HG03521 (cell line): ENCODE data around the gene KCNK16.
"Not testable (repeated sequence)": the region's sequence is repeated elsewhere in the genome, so short reads cannot be mapped to it uniquely, and the experiment has no call there.

Source experiments
- ATAC-seq: cut with Tn5 transposase; IDR thresholded peaks from one replicate; pipeline ENCODE4 v1.9.1; 2021; ENCODE audit warnings: mild to moderate bottlenecking, moderate library complexity; ENCODE audit not compliant: unreplicated experiment

Gene KCNK16

DNA sequence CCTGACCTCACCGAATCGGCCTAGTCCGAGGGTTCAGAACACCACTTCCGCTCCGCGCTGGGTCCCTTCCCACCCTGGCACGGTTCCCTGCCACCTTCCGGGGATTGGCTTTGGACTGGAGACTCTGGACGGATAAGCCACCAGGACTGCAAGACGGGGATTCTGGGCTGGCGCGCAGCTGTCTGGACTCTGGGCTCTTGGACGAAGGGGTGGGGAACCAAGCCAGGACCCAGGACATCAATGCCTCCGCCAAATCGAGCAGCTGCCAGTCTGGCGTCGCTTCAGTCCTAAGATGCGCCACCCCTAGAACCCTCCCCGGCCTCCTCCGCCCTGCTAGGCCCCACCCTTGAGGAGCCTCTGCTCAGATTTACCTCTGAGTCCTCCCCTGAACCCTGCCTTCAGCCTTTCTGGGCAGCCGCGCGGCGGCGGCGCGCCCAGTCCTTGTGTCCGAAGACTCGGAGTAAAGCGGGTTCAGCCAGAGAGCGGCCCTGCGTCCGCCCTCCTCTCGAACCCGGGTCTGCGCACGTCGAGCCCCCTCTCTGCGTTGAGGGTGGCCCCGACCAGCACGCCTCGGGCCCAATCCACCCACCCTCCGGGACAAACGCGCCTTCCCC, 9.5 kb downstream of the KCNK16 start:
- no peak for ATAC-seq

DNA sequence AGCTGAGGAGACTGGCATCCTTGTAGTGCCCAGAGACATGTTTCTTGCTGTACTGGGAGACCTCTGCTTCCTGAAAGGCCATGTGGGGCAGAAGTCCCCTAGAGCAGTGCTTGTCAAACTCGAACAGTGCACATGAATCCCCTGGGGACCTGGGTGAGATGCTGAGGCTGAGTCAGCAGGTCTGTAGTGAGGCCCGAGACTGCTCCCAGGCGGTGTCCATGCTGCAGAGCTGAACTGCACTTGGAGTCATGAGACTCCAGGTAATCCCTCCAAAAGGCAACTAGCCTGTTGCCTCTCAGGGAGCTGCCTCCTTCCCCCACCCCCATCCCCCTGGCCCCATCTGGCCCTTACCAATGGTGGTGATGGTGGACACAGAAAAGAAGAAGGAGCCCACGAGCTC, 12.0 kb downstream of the KCNK16 start:
- ATAC-seq, result no peak

DNA sequence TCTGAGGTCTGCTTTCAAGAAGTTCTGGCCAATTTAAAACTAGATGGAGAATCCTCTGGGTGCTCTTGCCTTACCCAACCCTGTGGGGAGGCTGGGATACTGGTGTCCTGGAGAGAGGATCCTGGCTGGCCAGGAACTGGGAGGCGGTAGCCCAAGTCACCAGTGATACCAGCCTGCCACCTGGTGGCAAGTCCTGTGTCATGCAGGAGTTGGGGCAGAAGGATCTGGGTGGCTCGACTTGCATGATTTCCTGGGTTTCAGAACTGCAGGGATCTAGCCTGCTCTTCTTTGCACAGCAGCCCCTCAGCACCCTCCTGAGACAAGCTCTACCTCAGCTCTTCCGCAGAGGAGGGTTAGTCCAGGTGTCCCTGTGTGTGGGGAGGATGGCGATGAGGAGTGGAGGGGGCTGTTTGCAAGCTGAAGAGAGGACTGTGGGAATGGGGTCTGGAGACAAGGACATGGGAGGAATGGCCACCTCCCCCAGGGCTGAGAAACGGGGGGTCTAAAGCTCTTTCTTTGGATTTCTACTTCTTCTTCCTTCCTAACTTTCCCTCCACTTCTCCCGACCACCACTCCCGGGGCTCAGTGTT, 12.5 kb downstream of the KCNK16 start:
- ATAC-seq, result no peak

DNA sequence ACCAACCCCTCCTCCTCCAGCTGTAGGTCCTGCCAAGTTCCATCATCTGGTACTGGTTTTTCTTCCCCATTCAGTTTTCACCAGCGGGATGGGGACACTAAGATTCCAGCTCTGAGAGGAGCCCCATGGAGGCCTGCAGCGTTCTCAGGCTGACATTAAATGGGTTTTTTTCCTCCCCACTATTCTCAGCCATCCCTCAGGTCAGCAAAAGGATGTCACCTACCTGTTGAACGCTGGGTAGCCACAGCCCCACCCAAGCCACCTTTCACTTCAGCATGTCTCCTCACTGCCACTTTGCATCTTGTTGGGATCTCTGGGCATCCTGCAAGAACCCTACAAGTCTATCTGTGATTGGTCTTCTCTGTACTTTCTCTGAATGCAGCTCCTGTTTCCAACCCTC, 15.0 kb downstream of the KCNK16 start:
- ATAC-seq, result no peak

DNA sequence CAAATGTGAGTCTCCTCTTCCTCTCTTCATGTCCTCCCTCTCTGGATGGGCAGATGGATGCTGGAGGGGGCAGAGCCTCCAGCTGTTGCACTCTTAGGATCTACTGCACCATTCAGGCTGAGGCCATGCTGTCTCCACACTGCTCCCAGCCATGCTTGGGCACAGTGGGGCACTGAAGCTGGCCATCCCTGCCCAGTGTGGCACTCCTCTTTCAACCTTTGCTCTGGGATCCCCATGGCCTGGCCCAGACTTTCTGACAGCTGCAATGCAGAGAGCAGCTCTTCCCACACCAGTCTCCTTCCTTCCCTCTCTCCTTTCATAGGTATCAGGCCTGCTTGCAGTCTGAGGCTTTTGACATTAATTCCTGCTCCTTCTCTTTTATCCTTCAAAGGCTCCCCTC, 17.6 kb downstream of the KCNK16 start:
- ATAC-seq, result no peak

DNA sequence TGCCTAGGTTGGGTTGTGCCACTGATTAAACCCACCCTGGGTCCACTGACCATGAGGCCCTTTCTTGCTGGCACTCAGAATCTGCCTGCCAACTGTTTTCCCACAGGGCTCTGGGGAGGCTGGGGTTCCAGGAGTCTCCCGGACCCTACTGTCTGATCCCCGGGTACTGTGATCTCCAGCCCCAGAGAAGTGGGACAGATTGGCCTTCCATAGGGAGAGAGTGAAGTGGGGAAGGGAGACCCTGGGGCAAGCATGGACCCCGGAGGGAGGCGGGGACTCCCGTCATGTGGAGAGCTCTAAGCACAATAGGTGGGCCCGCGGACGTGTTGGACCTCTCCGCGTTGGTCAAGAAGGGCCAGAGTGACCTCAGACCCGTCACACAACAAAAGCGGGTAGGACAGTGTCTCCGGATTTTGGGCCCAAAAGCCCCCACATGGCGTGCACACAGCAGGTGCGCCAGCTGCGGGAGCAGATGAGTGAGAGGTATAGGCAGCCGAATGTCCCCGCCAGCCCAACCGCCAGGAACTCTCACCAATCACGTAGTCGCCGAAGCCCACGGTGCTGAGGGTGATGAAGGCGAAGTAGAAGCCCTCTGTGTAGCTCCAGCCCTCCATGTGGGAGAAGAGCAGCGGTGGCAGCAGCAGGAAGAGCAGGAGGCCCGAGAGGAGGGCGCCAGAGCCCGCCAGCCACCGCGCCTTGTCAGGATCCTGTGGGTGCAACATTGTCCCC, 18.9 kb downstream of the KCNK16 start:
- ATAC-seq, result no peak

DNA sequence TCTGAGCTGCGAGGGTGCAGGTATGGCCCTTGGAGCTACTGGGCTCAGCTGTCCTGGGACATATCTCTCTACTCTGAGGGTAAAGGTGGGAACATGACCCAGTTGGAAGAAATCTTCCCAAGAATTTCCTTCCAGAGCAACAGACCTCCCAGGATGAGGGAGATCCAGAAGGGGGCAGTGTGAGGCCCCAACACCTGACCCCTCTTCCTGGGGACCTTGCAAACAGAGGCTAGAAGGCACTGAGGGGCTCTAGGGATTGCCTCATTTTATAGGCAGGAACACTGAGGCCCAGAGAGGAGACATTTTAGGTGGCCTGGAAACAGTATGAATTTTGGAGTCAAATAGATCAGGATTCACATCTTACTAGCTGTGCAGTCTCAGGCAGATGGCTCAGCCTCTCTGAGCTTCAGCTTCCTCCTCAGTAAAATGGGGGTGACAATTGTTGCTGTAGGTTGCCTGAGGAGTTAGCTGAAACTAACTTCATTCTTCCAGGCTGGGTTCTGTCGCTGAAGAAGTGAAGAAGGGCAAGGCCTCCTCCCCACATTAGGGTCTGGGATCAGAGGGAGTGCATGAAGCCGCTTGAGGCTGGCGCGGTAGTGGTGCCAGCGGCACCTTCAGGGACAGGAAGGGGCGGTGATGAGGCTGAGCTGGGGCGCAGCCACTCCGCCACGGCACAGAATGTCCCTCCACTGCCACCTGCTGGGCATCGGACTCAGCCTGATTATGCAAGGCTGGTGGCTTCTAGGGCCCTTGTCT, 19.7 kb downstream of the KCNK16 start:
- peak; percentile 85 for ATAC-seq

DNA sequence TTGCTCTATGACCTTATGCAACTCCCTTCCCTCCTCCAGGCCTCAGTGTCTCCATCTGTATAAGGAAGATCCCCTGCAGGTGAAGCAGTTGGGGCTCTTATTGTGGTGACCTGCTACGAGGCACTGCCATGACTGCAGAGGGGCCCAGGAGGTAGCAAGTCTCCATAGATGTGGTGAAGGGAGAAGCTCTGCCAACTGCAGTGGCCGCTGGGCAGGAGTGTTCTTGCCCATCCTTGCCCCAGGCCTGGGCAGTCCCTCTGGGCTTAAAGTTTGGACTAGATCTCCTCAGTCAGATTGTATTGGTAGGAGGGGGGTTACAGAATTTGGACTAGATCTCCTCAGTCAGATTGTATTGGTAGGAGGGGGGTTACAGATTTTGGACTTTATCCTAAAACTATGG, 20.5 kb downstream of the KCNK16 start:
- ATAC-seq, result no peak

DNA sequence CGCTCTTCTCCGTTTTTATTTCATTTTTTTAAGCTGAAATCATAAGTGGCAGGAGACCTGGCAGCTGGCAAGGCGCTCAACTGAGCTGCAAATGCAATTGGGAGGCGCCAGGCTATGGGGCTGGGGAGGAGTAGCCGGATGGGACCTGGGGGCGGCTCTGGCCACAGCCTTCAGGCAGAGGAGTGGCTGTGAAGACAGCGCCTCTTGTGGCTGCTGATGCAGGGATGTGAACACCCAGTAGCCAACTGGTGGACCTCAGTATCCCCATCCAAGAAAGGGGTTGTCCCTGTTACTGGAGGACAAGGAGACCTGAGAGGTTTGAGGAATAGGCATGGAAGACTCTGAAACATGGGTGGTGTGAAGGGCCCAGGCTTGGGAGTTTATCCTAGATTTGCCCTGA, 20.9 kb downstream of the KCNK16 start:
- no peak for ATAC-seq

DNA sequence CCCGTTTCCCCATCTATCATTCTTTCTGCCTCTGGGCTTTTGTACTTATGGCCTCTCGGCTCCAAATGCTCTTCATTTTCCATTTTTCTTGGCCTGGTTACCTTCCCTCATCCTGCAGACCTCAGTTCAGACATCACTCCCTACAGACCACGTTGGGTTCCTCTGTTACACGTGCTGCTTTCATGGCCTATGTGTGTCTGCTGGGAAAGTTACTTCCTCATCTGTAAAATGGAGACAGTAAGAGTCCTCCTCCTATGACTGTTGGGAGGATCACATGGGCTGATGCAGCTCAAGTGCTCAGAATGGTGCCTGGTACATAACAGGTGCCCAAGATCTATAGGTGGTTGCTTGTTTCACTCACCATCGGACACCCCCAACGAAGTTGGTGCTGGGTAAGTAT, 21.8 kb downstream of the KCNK16 start:
- ATAC-seq, result no peak

DNA sequence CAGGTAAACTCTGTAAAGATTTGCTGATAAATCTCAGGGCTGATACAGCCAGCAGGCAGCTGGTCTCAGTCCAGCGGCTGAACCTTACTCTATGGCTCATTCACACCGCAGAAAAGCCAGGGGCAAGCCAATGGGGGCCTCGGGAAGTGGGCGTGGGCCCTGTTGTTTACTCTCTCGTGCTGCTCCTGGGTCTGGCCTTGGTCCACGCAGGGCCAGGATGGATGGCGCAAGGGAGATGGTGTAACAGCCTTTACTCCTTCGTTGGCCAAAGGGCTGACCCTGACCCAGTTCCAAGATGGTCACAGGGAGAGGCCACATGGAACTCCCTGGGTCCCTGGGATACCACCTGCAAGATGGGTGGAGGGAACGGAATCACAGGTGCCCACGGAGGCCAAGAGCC, 24.4 kb downstream of the KCNK16 start:
- no peak for ATAC-seq

DNA sequence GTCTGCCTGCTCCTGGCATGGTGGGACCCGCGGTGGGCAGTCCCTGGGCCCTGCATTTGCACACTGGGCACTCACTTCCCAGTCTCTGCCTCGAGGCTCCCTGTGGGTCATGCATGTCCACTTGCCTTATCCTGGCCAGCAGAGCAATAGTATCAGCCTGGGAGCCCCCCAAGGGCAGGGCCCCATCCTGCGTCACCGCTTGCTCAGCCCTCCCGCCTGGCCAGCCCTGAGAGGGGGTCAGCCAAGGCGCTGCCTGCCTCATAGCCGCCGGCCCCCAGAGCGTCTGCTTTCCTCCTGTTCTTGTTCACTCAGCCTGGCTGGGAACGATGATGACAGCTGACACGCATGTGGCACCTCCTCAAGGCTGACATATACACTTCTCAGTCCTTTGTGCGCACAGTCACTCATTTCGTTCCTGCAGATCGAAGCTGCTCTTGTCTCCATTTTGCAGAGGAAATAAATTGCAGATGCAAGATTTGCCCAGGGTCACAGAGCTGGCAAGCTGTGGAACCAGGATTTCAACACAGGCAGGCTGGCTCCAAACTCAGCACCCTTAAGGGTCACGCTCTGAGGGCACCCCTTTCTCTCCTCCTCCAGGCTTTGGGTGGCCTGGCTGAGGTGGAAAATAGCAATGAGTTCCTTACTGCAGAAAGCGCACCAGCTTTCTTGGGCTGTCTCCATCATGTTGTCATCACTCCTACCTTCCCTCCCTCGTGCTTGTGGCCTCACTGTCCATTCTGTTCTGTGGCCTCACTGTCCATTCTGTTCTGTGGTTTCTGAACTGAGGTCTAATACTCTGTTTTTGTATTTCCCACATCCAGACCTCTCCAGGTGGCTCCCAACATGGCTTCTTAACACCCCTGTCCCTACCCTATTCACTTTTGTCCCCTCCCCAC, 25.5 kb downstream of the KCNK16 start:
- ATAC-seq, result no peak

DNA sequence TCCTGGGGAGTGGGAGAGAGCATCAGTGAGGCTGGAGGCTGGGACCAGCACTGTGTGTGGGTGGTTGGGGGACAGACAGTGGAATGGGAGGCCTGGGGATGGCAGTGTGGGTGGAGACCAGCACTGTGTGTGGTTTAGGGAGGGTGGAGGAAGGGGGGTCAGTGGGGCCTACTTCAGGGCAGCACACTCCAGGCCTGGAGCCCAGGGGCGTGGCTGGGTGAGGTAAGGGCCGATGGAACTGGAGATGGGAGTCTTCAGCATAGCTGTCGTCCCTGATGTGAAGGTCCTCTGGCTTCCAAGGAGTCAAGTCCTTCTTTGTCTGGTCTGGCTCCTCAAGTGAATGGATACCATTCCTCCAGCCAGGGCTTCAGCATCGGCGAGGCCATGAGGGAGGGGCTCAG, 26.9 kb downstream of the KCNK16 start:
- no peak for ATAC-seq

DNA sequence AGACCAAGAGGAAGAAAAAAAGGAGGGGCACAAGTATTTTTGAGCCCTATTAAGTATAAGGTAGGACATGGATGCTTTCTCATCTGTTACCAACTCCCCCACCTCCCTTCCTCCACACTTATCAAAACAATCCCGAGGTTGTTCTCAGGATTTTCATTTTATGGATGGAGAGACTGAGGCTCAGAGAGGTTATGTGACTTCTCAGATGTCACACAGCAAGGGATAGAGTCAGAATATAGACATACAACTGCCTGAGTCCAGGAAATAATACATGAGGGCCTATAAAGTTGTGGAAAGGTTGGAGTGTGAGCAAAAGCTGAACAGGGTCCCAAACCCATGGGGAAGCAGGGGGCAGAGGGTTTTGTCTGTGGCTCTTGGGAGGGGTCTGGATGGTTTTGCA, 27.6 kb downstream of the KCNK16 start:
- ATAC-seq, result no peak

DNA sequence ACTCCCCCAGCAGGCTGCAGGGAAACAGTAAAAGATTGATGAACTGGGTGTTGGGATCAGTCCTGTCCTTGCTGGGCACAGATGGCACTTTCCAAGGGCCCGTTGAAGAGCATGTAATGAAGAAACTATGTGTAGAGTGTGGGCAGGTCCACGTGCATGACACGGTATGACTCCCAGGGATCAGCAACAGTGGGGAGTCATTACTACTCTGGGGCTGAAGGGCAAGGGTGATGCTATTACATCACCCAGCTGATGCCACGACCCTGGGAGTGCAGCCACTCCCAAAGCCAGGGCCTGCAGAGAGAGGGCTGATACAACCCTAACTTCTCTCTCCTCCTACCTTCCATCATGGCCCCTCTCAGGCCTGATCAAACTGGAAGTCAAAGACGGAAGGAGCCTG, 28.4 kb downstream of the KCNK16 start:
- ATAC-seq, result no peak

DNA sequence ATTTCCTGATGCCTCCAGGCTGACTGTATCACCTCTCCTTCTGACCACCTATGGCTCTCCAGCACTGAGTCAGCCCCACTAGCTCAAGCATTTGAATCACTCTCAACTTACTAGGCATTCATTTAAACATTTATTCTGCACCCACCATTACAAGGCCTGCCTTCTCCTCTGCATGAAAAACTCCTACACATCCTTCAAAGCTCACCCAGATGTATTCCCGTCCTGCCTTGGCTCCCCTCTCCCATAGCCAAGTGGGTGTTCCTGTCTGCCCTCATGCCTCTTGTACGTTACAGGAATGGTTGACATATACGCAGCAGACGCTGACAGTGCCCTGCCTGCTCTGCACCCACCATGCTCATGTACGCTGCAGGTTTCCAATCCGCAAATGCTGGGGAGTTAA, 29.9 kb downstream of the KCNK16 start:
- no peak for ATAC-seq

DNA sequence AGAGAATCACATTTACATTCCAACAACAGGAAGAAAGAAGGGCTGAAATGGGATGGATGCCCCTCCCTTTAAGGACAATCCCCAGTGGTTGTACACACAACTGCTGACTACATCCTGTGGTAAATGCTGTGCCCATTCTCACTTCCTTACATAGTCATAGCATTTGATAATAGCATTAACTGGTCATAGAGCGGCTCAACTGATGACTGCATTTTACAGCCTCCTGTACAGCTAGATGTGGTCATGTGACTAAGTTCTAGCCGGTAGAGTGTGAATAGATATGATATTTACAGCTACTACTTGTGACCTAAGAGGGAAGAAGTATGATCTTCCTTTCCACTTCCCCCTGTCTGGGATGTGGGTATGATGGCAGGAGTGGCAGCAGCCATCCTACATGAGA, 33.0 kb downstream of the KCNK16 start:
- no peak for ATAC-seq

DNA sequence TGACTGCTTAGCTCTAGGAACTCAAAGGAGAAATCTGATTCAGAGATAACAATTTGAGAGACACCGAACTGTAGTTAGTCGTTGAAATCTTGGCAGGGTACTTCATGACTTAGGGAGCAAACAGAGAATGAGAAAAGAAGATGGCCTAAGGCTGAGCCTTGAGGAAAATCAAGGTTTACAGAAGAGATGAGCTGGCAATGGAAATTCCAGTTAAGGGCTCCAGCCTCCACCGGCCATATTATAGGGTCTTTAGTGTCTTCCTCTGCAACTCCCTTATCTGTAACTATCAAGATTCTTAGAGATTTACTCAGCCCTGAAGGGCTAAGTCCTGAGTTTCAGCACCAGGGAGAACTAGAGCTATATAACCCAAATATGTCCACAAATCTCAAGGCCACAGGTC, 34.9 kb downstream of the KCNK16 start:
- ATAC-seq, result no peak

DNA sequence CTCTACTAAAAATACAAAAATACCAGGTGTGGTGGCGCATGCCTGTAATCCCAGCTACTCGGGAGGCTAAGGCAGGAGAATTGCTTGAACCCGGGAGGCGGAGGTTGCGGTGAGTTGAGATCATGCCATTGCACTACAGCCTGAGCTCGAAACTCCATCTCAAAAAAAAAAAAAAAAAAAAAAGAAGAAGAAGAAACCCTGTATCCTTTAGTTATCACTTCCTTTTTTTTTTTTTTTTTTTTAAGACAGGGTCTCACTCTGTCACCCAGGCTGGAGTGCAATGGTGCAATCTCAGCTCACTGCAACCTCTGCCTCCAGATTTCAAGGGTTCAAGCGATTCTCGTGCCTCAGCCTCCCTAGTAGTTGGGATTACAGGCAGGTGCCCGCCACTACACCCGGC, 35.9 kb downstream of the KCNK16 start:
- not testable (repeated sequence) for ATAC-seq

DNA sequence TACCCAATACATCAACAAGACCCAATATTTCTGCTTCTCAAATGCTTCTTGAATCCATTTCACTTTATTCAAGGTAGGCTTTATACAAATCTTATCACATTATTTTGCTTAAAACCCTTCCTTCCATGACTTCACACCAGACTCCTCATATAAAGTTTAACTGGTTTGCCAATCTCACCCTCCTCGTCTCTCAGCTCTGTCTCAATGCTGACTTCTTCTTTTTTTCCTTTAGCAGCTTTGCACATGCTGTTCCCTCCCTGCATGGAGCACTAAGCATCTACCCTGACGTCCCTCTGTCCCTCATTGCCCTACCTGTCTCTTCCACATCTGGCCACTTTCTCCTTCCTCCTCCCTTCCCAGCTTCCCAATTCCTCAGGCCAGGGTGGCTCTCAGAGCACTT, 39.7 kb downstream of the KCNK16 start:
- no peak for ATAC-seq
